Vagina (tissue), 2 donors: ENCODE measurements around the gene BCL11A. TPM values are rescaled to one million over a fixed set of nuclear protein-coding genes. Genes with fewer than 3 reads are reported as not detected.

Experiments used
- DNase-seq, 2 donors: peaks; one replicate each; pipeline ENCODE4 v3.0.0-alpha.2; 2017; ENCODE audit errors: extremely low spot score in 2 of 2
- H3K27ac ChIP-seq: fragments of 200-600 bp; sonication (generic); one replicate; pipeline ENCODE4 v1.5.1; 2019
- H3K27me3 ChIP-seq: fragments of 200-600 bp; sonication (generic); one replicate; pipeline ENCODE4 v1.5.1; 2019
- H3K36me3 ChIP-seq, 2 donors: fragments of 200-600 bp; sonication (generic); one replicate each; pipeline ENCODE4 v1.5.1; 2017 to 2019
- H3K4me1 ChIP-seq: fragments of 200-600 bp; sonication (generic); one replicate; pipeline ENCODE4 v1.5.1; 2019
- H3K4me3 ChIP-seq, 2 donors: fragments of 200-600 bp; sonication (generic); 1 replicate in 1 of 2; 2 replicates in 1 of 2; pipeline ENCODE4 v1.5.1; 2016 to 2019
- H3K9me3 ChIP-seq: fragments of 200-600 bp; sonication (generic); one replicate; pipeline ENCODE4 v1.5.1; 2019
- POLR2A ChIP-seq, 2 donors: fragments of 450-650 bp; IDR thresholded peaks; one replicate each; pipeline ENCODE4 v1.6.1; 2017; ENCODE audit warnings: antibody characterized with exemption in 2 of 2, mild to moderate bottlenecking in 2 of 2, moderate library complexity in 2 of 2
- POLR2AphosphoS5 ChIP-seq, 2 donors: sonication (generic); formaldehyde crosslinking; IDR thresholded peaks; one replicate each; pipeline ENCODE4 v1.9.0; 2017; ENCODE audit warnings: antibody characterized with exemption in 2 of 2, mild to moderate bottlenecking in 2 of 2, low read depth in 1 of 2; ENCODE audit not compliant: insufficient read depth in 1 of 2
- intact Hi-C: fragments of 100-400 bp; cut with DNase I; formaldehyde crosslinking; loops from one replicate; pipeline ENCODE4 v1.15.1; 2023
- total RNA-seq: library from RNA; depleted of rRNA; stranded (reverse); fragments of >200 nt; gene quantifications from one replicate; pipeline ENCODE4 v1.2.3, GENCODE V29; 2016
- TF ChIP-seq, protein P1 (sequence below), 3 experiments: fragments of 450-650 bp in 2 of 3; fragments of 200-600 bp in 1 of 3; sonication (generic) in 1 of 3; IDR thresholded peaks; one replicate each; pipeline ENCODE4 v1.5.1; 2017 to 2019; ENCODE audit warnings: antibody characterized with exemption in 3 of 3, mild to moderate bottlenecking in 2 of 3, moderate library complexity in 2 of 3

The BCL11A gene
- total RNA-seq, 1 donor from 2014 or later, result 48.4 TPM

DNA sequence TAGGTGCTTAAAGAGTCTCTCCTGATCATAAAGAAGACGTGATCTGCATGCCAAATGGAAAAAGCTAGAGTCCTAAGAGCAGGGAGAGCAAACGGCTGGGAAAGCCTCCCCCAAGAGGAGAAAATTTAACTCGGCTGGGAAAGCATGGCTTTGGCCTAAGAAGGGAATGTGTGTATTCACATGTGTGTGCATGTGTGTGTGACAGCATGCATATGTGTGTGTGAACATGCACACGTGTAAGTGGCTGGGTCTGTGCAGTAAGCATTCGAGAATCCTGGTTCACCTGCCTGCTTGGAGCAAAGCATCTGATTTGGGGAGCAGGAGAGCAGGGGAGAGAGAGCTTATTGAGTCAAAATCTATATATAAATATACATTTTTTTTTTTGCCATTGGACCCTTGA, 30.1 kb upstream of the BCL11A start:
- intact Hi-C loops, result no loop called here
- no peak for DNase-seq
- Histone ChIP-seq H3K4me3 (no peak overlapping the region), H3K27ac (no peak overlapping the region), H3K4me1 (peaks cover 9% of the 10 kb centered on the region), H3K9me3 (no peaks in the 10 kb centered on the region), H3K27me3 (no peaks in the 10 kb centered on the region), H3K36me3 (no peaks in the 10 kb centered on the region)
- TF ChIP-seq POLR2AphosphoS5 (IDR thresholded peaks at IDR 0.05; ENCODE audit: insufficient read depth in 1 of 2, low read depth in 1 of 2), result no peak
- TF ChIP-seq, protein P1, sequence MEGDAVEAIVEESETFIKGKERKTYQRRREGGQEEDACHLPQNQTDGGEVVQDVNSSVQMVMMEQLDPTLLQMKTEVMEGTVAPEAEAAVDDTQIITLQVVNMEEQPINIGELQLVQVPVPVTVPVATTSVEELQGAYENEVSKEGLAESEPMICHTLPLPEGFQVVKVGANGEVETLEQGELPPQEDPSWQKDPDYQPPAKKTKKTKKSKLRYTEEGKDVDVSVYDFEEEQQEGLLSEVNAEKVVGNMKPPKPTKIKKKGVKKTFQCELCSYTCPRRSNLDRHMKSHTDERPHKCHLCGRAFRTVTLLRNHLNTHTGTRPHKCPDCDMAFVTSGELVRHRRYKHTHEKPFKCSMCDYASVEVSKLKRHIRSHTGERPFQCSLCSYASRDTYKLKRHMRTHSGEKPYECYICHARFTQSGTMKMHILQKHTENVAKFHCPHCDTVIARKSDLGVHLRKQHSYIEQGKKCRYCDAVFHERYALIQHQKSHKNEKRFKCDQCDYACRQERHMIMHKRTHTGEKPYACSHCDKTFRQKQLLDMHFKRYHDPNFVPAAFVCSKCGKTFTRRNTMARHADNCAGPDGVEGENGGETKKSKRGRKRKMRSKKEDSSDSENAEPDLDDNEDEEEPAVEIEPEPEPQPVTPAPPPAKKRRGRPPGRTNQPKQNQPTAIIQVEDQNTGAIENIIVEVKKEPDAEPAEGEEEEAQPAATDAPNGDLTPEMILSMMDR (IDR thresholded peaks at IDR 0.05), result no peak
- TF ChIP-seq POLR2A (IDR thresholded peaks at IDR 0.05), result no peak

GRCh38 chr2:60581433-60582282, 28.2 kb upstream of the BCL11A start:
- TF ChIP-seq POLR2A (IDR thresholded peaks at IDR 0.05), result no peak
- TF ChIP-seq POLR2AphosphoS5 (IDR thresholded peaks at IDR 0.05; ENCODE audit: insufficient read depth in 1 of 2, low read depth in 1 of 2), result no peak
- TF ChIP-seq, protein P1 (IDR thresholded peaks at IDR 0.05), result peak; percentile 33 to 72 (median 64)
- no peak overlapping the region for H3K27ac ChIP-seq
- H3K36me3 ChIP-seq, result no peaks in the 10 kb centered on the region
- intact Hi-C loops, result no loop called here
- H3K9me3 ChIP-seq, result no peaks in the 10 kb centered on the region
- H3K4me1 ChIP-seq, result peaks cover 9% of the 10 kb centered on the region
- H3K4me3 ChIP-seq, result peak overlapping the region; percentile 36 to 37
- no peaks in the 10 kb centered on the region for H3K27me3 ChIP-seq
- DNase-seq, result no peak

GRCh38 chr2:60577682-60578283, 24.3 kb upstream of the BCL11A start:
- no peak for TF ChIP-seq POLR2A (IDR thresholded peaks at IDR 0.05)
- TF ChIP-seq, protein P1 (IDR thresholded peaks at IDR 0.05), result no peak
- no peak for TF ChIP-seq POLR2AphosphoS5 (IDR thresholded peaks at IDR 0.05; ENCODE audit: insufficient read depth in 1 of 2, low read depth in 1 of 2)
- Histone ChIP-seq H3K27me3 (no peaks in the 10 kb centered on the region), H3K27ac (no peak overlapping the region), H3K9me3 (no peaks in the 10 kb centered on the region), H3K4me3 (no peak overlapping the region), H3K36me3 (no peaks in the 10 kb centered on the region), H3K4me1 (peaks cover 9% of the 10 kb centered on the region)
- intact Hi-C loops, result no loop called here
- DNase-seq, result no peak

DNA sequence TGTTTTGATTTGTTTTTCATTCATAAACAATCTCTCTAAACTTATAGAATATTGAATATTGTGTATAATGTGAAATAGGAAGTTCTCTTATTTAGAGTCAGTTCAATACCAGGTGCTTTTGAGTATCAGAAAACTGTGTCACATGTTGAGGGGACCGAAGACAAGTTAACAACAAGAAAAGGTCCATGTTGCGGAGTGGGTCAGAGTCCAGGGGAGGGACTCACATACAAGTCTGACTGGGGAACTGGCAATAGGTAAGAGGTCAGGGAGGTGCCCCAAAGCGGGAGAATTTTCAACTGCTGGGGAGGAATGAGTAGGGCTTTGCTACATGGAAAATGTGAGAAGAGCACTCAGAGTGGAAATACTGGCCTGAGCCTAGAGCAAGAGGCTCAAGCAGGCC, 19.8 kb upstream of the BCL11A start:
- intact Hi-C loops, result no loop called here
- DNase-seq, result no peak
- TF ChIP-seq POLR2A (IDR thresholded peaks at IDR 0.05), result no peak
- TF ChIP-seq, protein P1 (IDR thresholded peaks at IDR 0.05), result no peak
- TF ChIP-seq POLR2AphosphoS5 (IDR thresholded peaks at IDR 0.05; ENCODE audit: insufficient read depth in 1 of 2, low read depth in 1 of 2), result no peak
- Histone ChIP-seq H3K9me3 (no peaks in the 10 kb centered on the region), H3K4me1 (no peaks in the 10 kb centered on the region), H3K4me3 (no peak overlapping the region), H3K27ac (no peak overlapping the region), H3K27me3 (no peaks in the 10 kb centered on the region), H3K36me3 (no peaks in the 10 kb centered on the region)

DNA sequence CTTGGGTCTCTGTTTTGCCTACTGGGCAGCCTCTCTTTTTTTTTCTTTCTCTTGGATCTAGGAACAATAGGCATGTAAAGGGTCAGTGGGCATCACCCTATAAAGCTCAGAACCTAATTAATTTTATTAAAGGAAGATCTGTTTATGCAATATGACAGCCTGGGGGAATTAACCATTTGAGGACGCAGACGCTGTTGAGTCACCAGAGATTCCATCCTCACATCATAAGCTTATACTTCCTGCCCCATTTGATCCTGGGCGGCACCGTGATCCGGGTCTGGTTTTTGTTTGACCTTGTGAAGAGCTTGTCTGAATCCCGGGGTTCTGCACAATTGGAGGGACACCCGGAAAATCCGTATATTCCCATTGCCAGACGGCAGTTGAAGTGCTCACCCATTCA, 16.8 kb upstream of the BCL11A start:
- Histone ChIP-seq H3K4me3 (no peak overlapping the region), H3K36me3 (no peaks in the 10 kb centered on the region), H3K9me3 (no peaks in the 10 kb centered on the region), H3K4me1 (no peaks in the 10 kb centered on the region), H3K27ac (no peak overlapping the region), H3K27me3 (no peaks in the 10 kb centered on the region)
- intact Hi-C loops, result no loop called here
- DNase-seq, result no peak
- TF ChIP-seq POLR2A (IDR thresholded peaks at IDR 0.05) (no peak), POLR2AphosphoS5 (IDR thresholded peaks at IDR 0.05; ENCODE audit: insufficient read depth in 1 of 2, low read depth in 1 of 2) (no peak)
- TF ChIP-seq, protein P1 (IDR thresholded peaks at IDR 0.05), result no peak
